B cell (primary cell): ENCODE measurements around the gene VPS25. TPM values are rescaled to one million over a fixed set of nuclear protein-coding genes. Genes with fewer than 3 reads are reported as not detected.
A peak's percentile ranks its signal among the peaks of the same experiment; 100 is the strongest.

Source experiments
- ATAC-seq: fragments of 200-7000 bp; cut with Tn5 transposase; one replicate; pipeline ENCODE4 v1.10.0; 2021; ENCODE audit warnings: low read depth, mild to moderate bottlenecking, moderate number of reproducible peaks, moderate library complexity
- CTCF ChIA-PET: fragments of 350-600 bp; sonication (Branson Sonifier 250); formaldehyde crosslinking; loops from one replicate; lab custom pipeline; 2021; ENCODE audit warnings: antibody characterized with exemption, inconsistent platforms; lab: Charles Lee
- POLR2A ChIA-PET: fragments of 350-600 bp; sonication (Branson Sonifier 250); formaldehyde crosslinking; loops from one replicate; lab custom pipeline; 2021; ENCODE audit warnings: antibody characterized with exemption; lab: Charles Lee
- DNase-seq: peaks from one replicate; pipeline ENCODE4 v3.0.0; 2013
- H2AFZ ChIP-seq: 2 replicates; pipeline ENCODE4 v1.6.1; 2012; ENCODE audit warnings: mild to moderate bottlenecking, low read depth, low read length; ENCODE audit not compliant: insufficient read depth, poor library complexity, severe bottlenecking
- H3K27ac ChIP-seq, 2 donors: 1 replicate in 1 of 2; 2 replicates in 1 of 2; pipeline ENCODE4 v1.5.1; 2012 to 2013; ENCODE audit warnings: low read length in 2 of 2, mild to moderate bottlenecking in 2 of 2, moderate library complexity in 1 of 2
- H3K27me3 ChIP-seq, 4 experiments: fragments of 200-600 bp in 1 of 4; sonication (generic) in 1 of 4; replicated peaks in 1 of 4; 1 replicate in 2 of 4; 2 replicates in 2 of 4; pipeline versions ENCODE4 v1.6.1 to v1.7.0; 2013 to 2016; ENCODE audit warnings: low read length in 3 of 4, mild to moderate bottlenecking in 2 of 4, mixed read lengths in 1 of 4, moderate library complexity in 1 of 4; ENCODE audit not compliant: insufficient read depth in 4 of 4, control insufficient read depth in 3 of 4; ENCODE audit errors: control extremely low read depth in 1 of 4
- H3K36me3 ChIP-seq, 2 experiments: replicated peaks in 1 of 2; 1 replicate in 1 of 2; 2 replicates in 1 of 2; pipeline versions ENCODE4 v1.6.1 to v1.7.1; 2013; ENCODE audit warnings: low read length in 1 of 2; ENCODE audit not compliant: insufficient read depth in 2 of 2, control insufficient read depth in 1 of 2; ENCODE audit errors: control extremely low read depth in 1 of 2, extremely low read depth in 1 of 2
- H3K4me1 ChIP-seq, 2 donors: fragments of 200-600 bp in 1 of 2; sonication (generic) in 1 of 2; 1 replicate in 1 of 2; 2 replicates in 1 of 2; pipeline versions ENCODE4 v1.5.1 to v1.6.1; 2013 to 2017; ENCODE audit warnings: low read length in 2 of 2; ENCODE audit not compliant: control insufficient read depth in 2 of 2, insufficient read depth in 2 of 2
- H3K4me2 ChIP-seq: replicated peaks from 2 replicates; pipeline ENCODE3; 2012; ENCODE audit warnings: mild to moderate bottlenecking, low read depth, low read length; ENCODE audit not compliant: poor library complexity, severe bottlenecking
- H3K4me3 ChIP-seq, 5 experiments: fragments of 200-600 bp in 1 of 5; sonication (generic) in 1 of 5; 1 replicate in 3 of 5; 2 replicates in 2 of 5; pipeline versions ENCODE4 v1.5.1 to v1.7.0; 2011 to 2016; ENCODE audit warnings: low read length in 4 of 5, mild to moderate bottlenecking in 4 of 5, low read depth in 2 of 5, control low read depth in 1 of 5, moderate library complexity in 1 of 5; ENCODE audit not compliant: insufficient read depth in 1 of 5; ENCODE audit errors: control extremely low read depth in 1 of 5, extremely low read depth in 1 of 5
- H3K79me2 ChIP-seq: fragments of 200-600 bp; sonication (generic); one replicate; pipeline ENCODE4 v1.6.0; 2016; ENCODE audit warnings: low read length; ENCODE audit not compliant: control insufficient read depth, insufficient read depth
- H3K9ac ChIP-seq: fragments of 200-600 bp; sonication (generic); 2 replicates; pipeline ENCODE4 v1.6.1; 2017; ENCODE audit warnings: mild to moderate bottlenecking, low read length, moderate library complexity
- H3K9me3 ChIP-seq, 3 donors: one replicate each; pipeline versions ENCODE4 v1.6.1 to v1.7.1; 2013; ENCODE audit warnings: low read length in 2 of 3; ENCODE audit not compliant: control insufficient read depth in 2 of 3, insufficient read depth in 1 of 3; ENCODE audit errors: control extremely low read depth in 1 of 3
- H4K20me1 ChIP-seq: 2 replicates; pipeline ENCODE4 v1.6.0; 2012; ENCODE audit warnings: mild to moderate bottlenecking, low read length; ENCODE audit not compliant: insufficient read depth, control insufficient read depth, poor library complexity, severe bottlenecking
- H3K27ac Mint-ChIP-seq: one replicate; pipeline ENCODE4 v1.8.0; 2021; ENCODE audit warnings: mixed read lengths
- H3K27me3 Mint-ChIP-seq: one replicate; pipeline ENCODE4 v1.8.0; 2021; ENCODE audit warnings: mixed read lengths
- H3K4me1 Mint-ChIP-seq: one replicate; pipeline ENCODE4 v1.8.0; 2021; ENCODE audit warnings: mixed read lengths
- H3K4me3 Mint-ChIP-seq: one replicate; pipeline ENCODE4 v1.8.0; 2021; ENCODE audit warnings: mixed read lengths
- H3K9me3 Mint-ChIP-seq: one replicate; pipeline ENCODE4 v1.8.0; 2022; ENCODE audit warnings: mixed read lengths; ENCODE audit not compliant: insufficient read depth
- EZH2 ChIP-seq: IDR thresholded peaks from 2 replicates; pipeline ENCODE4 v1.6.1; 2012; ENCODE audit warnings: borderline replicate concordance, low read depth, mild to moderate bottlenecking, moderate library complexity, low read length; ENCODE audit not compliant: insufficient read depth, poor library complexity, severe bottlenecking
- WGBS: methylation state at CpG from one replicate; pipeline ENCODE4 v1.1.5; 2013; ENCODE audit warnings: missing lambda C conversion rate; ENCODE audit not compliant: insufficient coverage; 5-methylcytosine and 5-hydroxymethylcytosine counted together
- intact Hi-C: fragments of 100-400 bp; cut with micrococcal nuclease; formaldehyde crosslinking; loops from one replicate; pipeline ENCODE4 v1.10.0; 2022
- polyA plus RNA-seq: library from polyadenylated mRNA; depleted of rRNA; stranded (reverse); fragments of >200 nt; gene quantifications from 2 replicates; pipeline ENCODE4 v1.2.3, GENCODE V29; 2012
- total RNA-seq, 2 donors: library from RNA; stranded (reverse); fragments of 120-200 nt in 1 of 2; gene quantifications; 1 replicate in 1 of 2; 2 replicates in 1 of 2; pipeline versions ENCODE4 v1.2.3 to v1.2.4, GENCODE V29; 2013 to 2022
- TF ChIP-seq, protein P1 (sequence below): fragments of 200-600 bp; IDR thresholded peaks from one replicate; pipeline ENCODE4 v1.8.0; 2022; ENCODE audit warnings: antibody characterized with exemption, mild to moderate bottlenecking

Gene VPS25
- total and polyA plus RNA-seq, 2 donors (not counting 1 experiment from before 2014, with no cell fraction given), result 38.7 to 40.5 TPM

GRCh38 chr17:42795465-42795864 lies 22.2 kb downstream of the VPS25 start:
- Mint-ChIP-seq H3K27ac (no peak overlapping the region), H3K4me3 (no peak overlapping the region), H3K9me3 (no peaks in the 10 kb centered on the region), H3K4me1 (peaks cover 27% of the 10 kb centered on the region), H3K27me3 (peaks cover 5% of the 10 kb centered on the region)
- Histone ChIP-seq H3K4me1 (peaks cover 14 to 21% of the 10 kb centered on the region in 2 donors), H3K4me2 (no peak overlapping the region), H2AFZ (no peak overlapping the region), H3K36me3 (peaks cover 0 to 2% of the 10 kb centered on the region in 2 experiments), H3K9ac (no peak overlapping the region), H3K9me3 (peaks cover 0 to 3% (median 0%) of the 10 kb centered on the region in 3 donors), H3K79me2 (peaks cover 23% of the 10 kb centered on the region), H4K20me1 (no peaks in the 10 kb centered on the region), H3K27ac (no peak overlapping the region), H3K27me3 (no peaks in the 10 kb centered on the region), H3K4me3 (no peak overlapping the region)
- TF ChIP-seq, protein P1, sequence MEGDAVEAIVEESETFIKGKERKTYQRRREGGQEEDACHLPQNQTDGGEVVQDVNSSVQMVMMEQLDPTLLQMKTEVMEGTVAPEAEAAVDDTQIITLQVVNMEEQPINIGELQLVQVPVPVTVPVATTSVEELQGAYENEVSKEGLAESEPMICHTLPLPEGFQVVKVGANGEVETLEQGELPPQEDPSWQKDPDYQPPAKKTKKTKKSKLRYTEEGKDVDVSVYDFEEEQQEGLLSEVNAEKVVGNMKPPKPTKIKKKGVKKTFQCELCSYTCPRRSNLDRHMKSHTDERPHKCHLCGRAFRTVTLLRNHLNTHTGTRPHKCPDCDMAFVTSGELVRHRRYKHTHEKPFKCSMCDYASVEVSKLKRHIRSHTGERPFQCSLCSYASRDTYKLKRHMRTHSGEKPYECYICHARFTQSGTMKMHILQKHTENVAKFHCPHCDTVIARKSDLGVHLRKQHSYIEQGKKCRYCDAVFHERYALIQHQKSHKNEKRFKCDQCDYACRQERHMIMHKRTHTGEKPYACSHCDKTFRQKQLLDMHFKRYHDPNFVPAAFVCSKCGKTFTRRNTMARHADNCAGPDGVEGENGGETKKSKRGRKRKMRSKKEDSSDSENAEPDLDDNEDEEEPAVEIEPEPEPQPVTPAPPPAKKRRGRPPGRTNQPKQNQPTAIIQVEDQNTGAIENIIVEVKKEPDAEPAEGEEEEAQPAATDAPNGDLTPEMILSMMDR, result no peak
- no peak for TF ChIP-seq EZH2
- WGBS, result 96% methylated on average over 5 of the region's 10 CpGs
- ChIA-PET POLR2A (interaction anchor here (0.6 kb wide), 1 partner anchor 29 kb away, joined by 10 read pairs; no protein-coding TSS in a partner anchor), CTCF (no interaction called here)
- intact Hi-C loops, result no loop called here
- DNase-seq (no peak), ATAC-seq (no peak)

GRCh38 chr17:42796066-42796758 lies 23.0 kb downstream of the VPS25 start:
- H3K4me3 Mint-ChIP-seq, result peak overlapping the region; percentile 96
- H3K9ac ChIP-seq, result no peak overlapping the region
- peaks cover 14 to 21% of the 10 kb centered on the region in 2 donors for H3K4me1 ChIP-seq
- no peak overlapping the region for H2AFZ ChIP-seq
- intact Hi-C loops, result no loop called here
- CTCF ChIA-PET, result no interaction called here
- no peaks in the 10 kb centered on the region for H3K27me3 ChIP-seq
- POLR2A ChIA-PET, result interaction anchor here (0.6 kb wide), 1 partner anchor 28 kb away, joined by 10 read pairs; no protein-coding TSS in a partner anchor
- H3K9me3 Mint-ChIP-seq, result no peaks in the 10 kb centered on the region
- no peak for ATAC-seq
- no peaks in the 10 kb centered on the region for H4K20me1 ChIP-seq
- peaks cover 23% of the 10 kb centered on the region for H3K79me2 ChIP-seq
- peaks cover 0 to 3% (median 0%) of the 10 kb centered on the region in 3 donors for H3K9me3 ChIP-seq
- H3K4me3 ChIP-seq, result no peak overlapping the region
- peaks cover 27% of the 10 kb centered on the region for H3K4me1 Mint-ChIP-seq
- no peak overlapping the region for H3K27ac ChIP-seq
- DNase-seq, result no peak
- H3K4me2 ChIP-seq, result no peak overlapping the region
- H3K36me3 ChIP-seq, result peaks cover 0 to 2% of the 10 kb centered on the region in 2 experiments
- no peak overlapping the region for H3K27ac Mint-ChIP-seq
- 96% methylated on average over 11 of the region's 18 CpGs for whole genome bisulfite sequencing
- TF ChIP-seq EZH2, result no peak
- TF ChIP-seq, protein P1, result no peak
- H3K27me3 Mint-ChIP-seq, result peaks cover 5% of the 10 kb centered on the region
